Stimulated activated CD8-positive, alpha-beta memory T cell treated with anti-CD3 and anti-CD28 coated beads, Interleukin-15, amount 100 ng/mL, for 4 hours (primary cell): Measurements from ENCODE around the gene INTS11.
A peak's percentile ranks its signal among the peaks of the same experiment; 100 is the strongest.

Experiments used
- DNase-seq, 2 donors: peaks; one replicate each; pipeline ENCODE4 v3.0.0-alpha.2; 2020; ENCODE audit warnings: low read depth in 2 of 2

INTS11 gene

GRCh38 chr1:1299686-1300351 is 24.6 kb downstream of the INTS11 start:
- no peak for DNase-seq

GRCh38 chr1:1298861-1299685 is 25.4 kb downstream of the INTS11 start:
- no peak for DNase-seq

- no peak for DNase-seq
Observed at GRCh38 chr1:1297802-1298424, 26.5 kb downstream of the INTS11 start.

GRCh38 chr1:1296070-1297061 is 28.1 kb downstream of the INTS11 start:
- DNase-seq = no peak

- DNase-seq = no peak
Observed at GRCh38 chr1:1295154-1295923, 29.1 kb downstream of the INTS11 start.

GRCh38 chr1:1294250-1294890 is 30.1 kb downstream of the INTS11 start:
- no peak for DNase-seq

- no peak for DNase-seq
Observed at GRCh38 chr1:1293263-1294249, 30.9 kb downstream of the INTS11 start.

GRCh38 chr1:1292851-1293250 is 31.6 kb downstream of the INTS11 start:
- DNase-seq = no peak

- no peak for DNase-seq
Observed at GRCh38 chr1:1292442-1292779, 32.0 kb downstream of the INTS11 start.

GRCh38 chr1:1291548-1292441 is 32.7 kb downstream of the INTS11 start:
- peak in 1 of 2 donors; percentile 34 for DNase-seq

GRCh38 chr1:1291023-1291528 is 33.4 kb downstream of the INTS11 start:
- DNase-seq = no peak

GRCh38 chr1:1290238-1290731 is 34.2 kb downstream of the INTS11 start:
- DNase-seq = no peak

- no peak for DNase-seq
Observed at GRCh38 chr1:1287288-1288110, 37.0 kb downstream of the INTS11 start.

GRCh38 chr1:1286313-1287261 is 37.9 kb downstream of the INTS11 start:
- DNase-seq = no peak

GRCh38 chr1:1285611-1286311 is 38.7 kb downstream of the INTS11 start:
- DNase-seq = no peak
